GM19043 (cell line): Measurements from ENCODE around the gene CST3.
"Not testable (repeated sequence)": the region's sequence is repeated elsewhere in the genome, so short reads cannot be mapped to it uniquely, and the experiment has no call there.

Source experiments
- ATAC-seq: cut with Tn5 transposase; IDR thresholded peaks from one replicate; pipeline ENCODE4 v1.9.1; 2021; ENCODE audit warnings: low read depth; ENCODE audit not compliant: unreplicated experiment

CST3 gene

GRCh38 chr20:23663180-23663579, 25.4 kb upstream of the CST3 start:
- ATAC-seq: no peak

- no peak for ATAC-seq
Measured at GRCh38 chr20:23662276-23662870, 24.6 kb upstream of the CST3 start.

GRCh38 chr20:23661002-23661429, 23.3 kb upstream of the CST3 start:
- ATAC-seq: no peak

- ATAC-seq: no peak
Measured at GRCh38 chr20:23659989-23660837, 22.5 kb upstream of the CST3 start.

GRCh38 chr20:23659610-23659988, 21.8 kb upstream of the CST3 start:
- ATAC-seq: not testable (repeated sequence)

- no peak for ATAC-seq
Measured at GRCh38 chr20:23658989-23659609, 21.3 kb upstream of the CST3 start.

GRCh38 chr20:23658336-23658735, 20.6 kb upstream of the CST3 start:
- no peak for ATAC-seq

GRCh38 chr20:23657202-23657601, 19.4 kb upstream of the CST3 start:
- ATAC-seq: no peak

- no peak for ATAC-seq
Measured at GRCh38 chr20:23656372-23656771, 18.6 kb upstream of the CST3 start.

- ATAC-seq: no peak
Measured at GRCh38 chr20:23655491-23656211, 17.9 kb upstream of the CST3 start.

- no peak for ATAC-seq
Measured at GRCh38 chr20:23654717-23655116, 17.0 kb upstream of the CST3 start.

GRCh38 chr20:23654000-23654399, 16.2 kb upstream of the CST3 start:
- no peak for ATAC-seq

GRCh38 chr20:23653400-23653938, 15.7 kb upstream of the CST3 start:
- ATAC-seq: no peak

GRCh38 chr20:23652926-23653325, 15.2 kb upstream of the CST3 start:
- no peak for ATAC-seq

- ATAC-seq: no peak
Measured at GRCh38 chr20:23652371-23652770, 14.6 kb upstream of the CST3 start.

GRCh38 chr20:23651117-23651516, 13.4 kb upstream of the CST3 start:
- ATAC-seq: no peak

- ATAC-seq: no peak
Measured at GRCh38 chr20:23649830-23650417, 12.2 kb upstream of the CST3 start.

- ATAC-seq: no peak
Measured at GRCh38 chr20:23649242-23649641, 11.5 kb upstream of the CST3 start.

- ATAC-seq: no peak
Measured at GRCh38 chr20:23647346-23647745, 9.6 kb upstream of the CST3 start.

GRCh38 chr20:23646106-23646873, 8.5 kb upstream of the CST3 start:
- ATAC-seq: no peak
